GM12878 (cell line): Measurements from ENCODE around the gene SYTL5. TPM values are rescaled to one million over a fixed set of nuclear protein-coding genes. Genes with fewer than 3 reads are reported as not detected.

ENCODE experiments used
- ATAC-seq: fragments of 200-7000 bp; cut with Tn5 transposase; 3 replicates; pipeline ENCODE4 v1.9.1; 2020; ENCODE audit warnings: mild to moderate bottlenecking, moderate library complexity
- BruUV-seq: library from RNA; stranded (reverse); fragments of 400-500 nt; replicated peaks from 2 replicates; lab custom pipeline; 2021; lab: Mats Ljungman, UMichigan
- CTCF ChIA-PET: fragments of 300-600 bp; sonication (Branson Sonifier 250); formaldehyde crosslinking; extraction: SDS; loops from one replicate; lab custom pipeline; 2021; ENCODE audit warnings: inconsistent platforms; lab: Yijun Ruan, JAX
- POLR2A ChIA-PET: fragments of 350-600 bp; formaldehyde crosslinking; extraction: SDS; loops from one replicate; lab custom pipeline; 2021; ENCODE audit warnings: inconsistent platforms; lab: Charles Lee
- RAD21 ChIA-PET: fragments of 300-600 bp; sonication (Branson Sonifier 250); formaldehyde crosslinking; loops from one replicate; lab custom pipeline; 2023; ENCODE audit warnings: antibody characterized with exemption; ENCODE audit not compliant: unreplicated experiment; lab: Charles Lee
- SMC1A ChIA-PET: fragments of 300-600 bp; sonication (Branson Sonifier 250); formaldehyde crosslinking; loops from one replicate; lab custom pipeline; 2023; ENCODE audit not compliant: unreplicated experiment, uncharacterized antibody; lab: Charles Lee
- DNase-seq: peaks from one replicate; pipeline ENCODE4 v3.0.0-alpha.2; 2011; ENCODE audit warnings: low read depth, low spot score
- FAIRE-seq: peaks from 3 replicates; lab custom pipeline; 2011; peaks lifted over from hg19 to GRCh38; lab: Jason Lieb, UNC
- H2AFZ ChIP-seq: 2 replicates; pipeline ENCODE4 v1.6.0; 2011; ENCODE audit warnings: low read depth, low read length, control low read depth; ENCODE audit not compliant: control insufficient read depth
- H3K27ac ChIP-seq: 2 replicates; pipeline ENCODE4 v1.5.1; 2011; ENCODE audit warnings: control low read depth; ENCODE audit not compliant: control insufficient read depth, insufficient read depth
- H3K27me3 ChIP-seq, 2 experiments: replicated peaks in 1 of 2; 2 replicates each; pipeline versions ENCODE4 v1.6.0 to v1.6.1; 2011; ENCODE audit warnings: low read length in 1 of 2; ENCODE audit not compliant: control insufficient read depth in 2 of 2, insufficient read depth in 2 of 2
- H3K36me3 ChIP-seq, 2 experiments: 2 replicates each; pipeline ENCODE4 v1.5.1; 2011; ENCODE audit warnings: low read length in 1 of 2; ENCODE audit not compliant: control insufficient read depth in 2 of 2, insufficient read depth in 2 of 2
- H3K4me1 ChIP-seq: 2 replicates; pipeline ENCODE4 v1.6.1; 2011; ENCODE audit warnings: mild to moderate bottlenecking, low read length, moderate library complexity, mixed read lengths; ENCODE audit not compliant: control insufficient read depth, insufficient read depth
- H3K4me2 ChIP-seq: 2 replicates; pipeline ENCODE4 v1.6.0; 2011; ENCODE audit warnings: control low read depth; ENCODE audit not compliant: control insufficient read depth, insufficient read depth
- H3K4me3 ChIP-seq: fragments of 200-600 bp; sonication (generic); 2 replicates; pipeline ENCODE4 v1.5.1; 2016
- H3K79me2 ChIP-seq: 2 replicates; pipeline ENCODE4 v1.6.0; 2011; ENCODE audit warnings: low read length; ENCODE audit not compliant: control insufficient read depth, insufficient read depth
- H3K9ac ChIP-seq: 2 replicates; pipeline ENCODE4 v1.8.0; 2011; ENCODE audit warnings: low read length, control low read depth, mixed read lengths; ENCODE audit not compliant: control insufficient read depth, insufficient read depth
- H3K9me3 ChIP-seq: replicated peaks from 3 replicates; pipeline ENCODE4 v1.5.1; 2011; ENCODE audit warnings: mild to moderate bottlenecking, low read length; ENCODE audit not compliant: control insufficient read depth, insufficient read depth
- H4K20me1 ChIP-seq: 2 replicates; pipeline ENCODE4 v1.6.0; 2011; ENCODE audit not compliant: control insufficient read depth, insufficient read depth
- BMI1 ChIP-seq: fragments of 450-650 bp; IDR thresholded peaks from 2 replicates; pipeline ENCODE4 v1.6.1; 2016; ENCODE audit warnings: mild to moderate bottlenecking, moderate library complexity, borderline replicate concordance
- CHD4 ChIP-seq: fragments of 200-600 bp; sonication (generic); IDR thresholded peaks from 2 replicates; pipeline ENCODE4 v1.6.1; 2016; ENCODE audit warnings: mild to moderate bottlenecking
- NFXL1 ChIP-seq: fragments of 450-650 bp; IDR thresholded peaks from 2 replicates; pipeline ENCODE4 v1.6.1; 2017; ENCODE audit warnings: antibody characterized with exemption, mild to moderate bottlenecking, borderline replicate concordance
- NR2F1 ChIP-seq: fragments of 450-650 bp; conservative IDR thresholded peaks from 2 replicates; pipeline ENCODE4 v1.6.1; 2017; ENCODE audit warnings: mild to moderate bottlenecking
- PBX3 ChIP-seq: IDR thresholded peaks from 2 replicates; pipeline ENCODE4 v1.6.1; 2011; ENCODE audit warnings: mild to moderate bottlenecking, low read depth, low read length, moderate library complexity; ENCODE audit not compliant: insufficient replicate concordance
- RAD21 ChIP-seq: IDR thresholded peaks from 2 replicates; pipeline ENCODE4 v1.6.1; 2011; ENCODE audit warnings: mild to moderate bottlenecking, low read depth, low read length, moderate library complexity; ENCODE audit not compliant: insufficient read depth
- RB1 ChIP-seq: fragments of 450-650 bp; formaldehyde crosslinking; IDR thresholded peaks from 2 replicates; pipeline ENCODE4 v1.6.1; 2017; ENCODE audit warnings: mild to moderate bottlenecking, borderline replicate concordance
- SRF ChIP-seq, 2 experiments: IDR thresholded peaks; 2 replicates each; pipeline ENCODE4 v1.6.1; 2011; ENCODE audit warnings: low read depth in 2 of 2, low read length in 2 of 2, mild to moderate bottlenecking in 1 of 2, moderate library complexity in 1 of 2
- ZBTB11 ChIP-seq: fragments of 450-650 bp; formaldehyde crosslinking; IDR thresholded peaks from 2 replicates; pipeline ENCODE4 v1.5.0; 2022; ENCODE audit warnings: mild to moderate bottlenecking, missing genetic modification characterization
- WGBS: methylation state at CpG from one replicate; pipeline ENCODE4 v1.1.6; 2016; ENCODE audit warnings: low lambda C conversion rate; ENCODE audit not compliant: insufficient replicate concordance, insufficient coverage; ENCODE audit errors: missing lambda C conversion rate; 5-methylcytosine and 5-hydroxymethylcytosine counted together
- in situ Hi-C: fragments of 300-500 bp; cut with MboI; formaldehyde crosslinking; loops from 9 replicates; pipeline ENCODE4 v1.14.3; 2018; ENCODE audit warnings: mixed read lengths
- intact Hi-C: fragments of 100-400 bp; cut with micrococcal nuclease; formaldehyde crosslinking; loops from one replicate; pipeline ENCODE4 v1.14.2; 2022; ENCODE audit not compliant: unreplicated experiment
- polyA plus RNA-seq, 11 experiments: library from polyadenylated mRNA; depleted of rRNA in 4 of 11; unstranded in 6 of 11; stranded (reverse) in 5 of 11; fragments of >200 nt; fragmentation: Nextera tagmentation in 4 of 11; fragmentation: Illumina TruSeq in 1 of 11; extraction: Ambion mirVana in 4 of 11; extraction: Trizol in 1 of 11; gene quantifications; 1 replicate in 1 of 11; 2 replicates in 10 of 11; pipeline versions ENCODE4 v1.2.1 to v1.2.3, GENCODE V29; 2011 to 2016; ENCODE audit warnings: inconsistent platforms in 2 of 11, missing spikeins in 2 of 11, low read depth in 1 of 11
- total RNA-seq, 4 experiments: library from RNA; depleted of rRNA in 3 of 4; stranded (reverse); fragments of >200 nt in 3 of 4; fragmentation: Illumina TruSeq in 1 of 4; extraction: Trizol in 1 of 4; gene quantifications; 2 replicates each; pipeline versions ENCODE4 v1.2.1 to v1.2.3, GENCODE V29; 2013 to 2021

SYTL5 gene
- total and polyA plus RNA-seq, 10 of the 15 experiments (the other 5 are each of a cell fraction or from before 2014, with no cell fraction given) = 0.01 to 0.20 (median 0.04) TPM; not detected in 3

- Histone ChIP-seq H3K4me3 (no peak overlapping the region), H3K9me3 (no peaks in the 10 kb centered on the region), H4K20me1 (no peaks in the 10 kb centered on the region), H3K4me2 (no peak overlapping the region), H3K9ac (no peak overlapping the region), H2AFZ (no peak overlapping the region), H3K36me3 (no peaks in the 10 kb centered on the region), H3K4me1 (no peaks in the 10 kb centered on the region), H3K79me2 (no peaks in the 10 kb centered on the region), H3K27ac (no peak overlapping the region), H3K27me3 (no peaks in the 10 kb centered on the region)
- no TSS peak for BruUV-seq
- TF ChIP-seq NFXL1 (no peak), NR2F1 (no peak), CHD4 (no peak), SRF (IDR thresholded peaks at IDR 0.05; ENCODE audit: low read depth in 2 of 2, low read length in 2 of 2) (no peak), PBX3 (no peak), RB1 (no peak)
- no peak for DNase-seq
- in situ Hi-C loops (no loop called here), intact Hi-C loops (no loop called here)
- POLR2A ChIA-PET = no interaction called here
- CTCF ChIA-PET = interaction anchor here (3.7 kb wide), 1 partner anchor 171 kb away, joined by 34 read pairs; no protein-coding TSS in a partner anchor
- no peak for ATAC-seq
- WGBS = 0% methylated on average over 1 of the region's 1 CpG
- FAIRE-seq = no peak
- RAD21 ChIA-PET = no interaction called here
- SMC1A ChIA-PET = no interaction called here
These were observed 10.9 kb upstream of the SYTL5 start for GRCh38 chrX:37995428-37995827.

- Histone ChIP-seq H3K36me3 (no peaks in the 10 kb centered on the region), H3K4me1 (no peaks in the 10 kb centered on the region), H3K79me2 (no peaks in the 10 kb centered on the region), H3K9ac (no peak overlapping the region), H3K27me3 (no peaks in the 10 kb centered on the region), H4K20me1 (no peaks in the 10 kb centered on the region), H3K27ac (no peak overlapping the region), H3K9me3 (no peaks in the 10 kb centered on the region; the same call in 2 of the 3 replicates), H2AFZ (no peak overlapping the region), H3K4me2 (no peak overlapping the region), H3K4me3 (no peak overlapping the region)
- ChIA-PET SMC1A (interaction anchor here (0.8 to 1.8 kb wide), 6 partner anchors 8 to 169 kb away, joined by 3 to 9 read pairs (median 4); partner anchors contain the start of gene SYTL5), RAD21 (interaction anchor here (2.0 kb wide), 1 partner anchor 169 kb away, joined by 13 read pairs; no protein-coding TSS in a partner anchor), CTCF (interaction anchor here (0.5 to 3.7 kb wide), 3 partner anchors 73 to 179 kb away, joined by 3 to 34 read pairs (median 3); no protein-coding TSS in a partner anchor), POLR2A (no interaction called here)
- WGBS = 43% methylated on average over 8 of the region's 8 CpGs
- in situ Hi-C loops (no loop called here), intact Hi-C loops (no loop called here)
- no peak for FAIRE-seq
- no TSS peak for BruUV-seq
- DNase-seq = no peak
- no peak for ATAC-seq
- TF ChIP-seq BMI1 (no peak), RAD21 (no peak), PBX3 (no peak), ZBTB11 (CRISPR knock-in tag) (no peak)
These were observed 9.3 kb upstream of the SYTL5 start for GRCh38 chrX:37997096-37997495.
